VCaP (cell line): Measurements from ENCODE around the gene THRB.
"Not testable (repeated sequence)": the region's sequence is repeated elsewhere in the genome, so short reads cannot be mapped to it uniquely, and the experiment has no call there.

Experiments
- H3K27ac ChIP-seq: fragments of 450-650 bp; 2 replicates; pipeline ENCODE4 v1.5.1; 2017
- CTCF ChIP-seq: fragments of 450-650 bp; conservative IDR thresholded peaks from 2 replicates; pipeline ENCODE4 v1.5.1; 2017; ENCODE audit warnings: mild to moderate bottlenecking, moderate library complexity

THRB gene

DNA sequence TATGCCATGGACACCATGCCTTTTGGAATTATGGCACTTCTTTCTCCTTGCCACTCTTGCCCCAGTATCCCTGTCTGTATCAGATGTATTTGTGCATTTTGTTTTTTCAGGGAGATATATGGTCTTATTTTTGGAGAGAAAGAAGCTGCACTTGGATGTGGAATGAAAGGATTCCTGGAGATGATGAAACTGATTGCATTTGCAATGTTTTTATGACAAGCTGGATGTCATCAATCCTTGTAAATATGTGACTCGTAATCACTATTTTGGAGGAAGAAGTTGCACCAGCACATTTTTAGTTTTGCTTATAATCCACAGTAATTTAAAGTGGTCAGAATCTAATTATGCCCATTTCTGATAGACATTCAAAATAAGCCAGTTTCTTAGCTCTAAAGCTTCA lies 384.6 kb downstream of the THRB start:
- no peak for TF ChIP-seq CTCF
- H3K27ac ChIP-seq, result no peak overlapping the region

GRCh38 chr3:24101676-24102168 lies 392.9 kb downstream of the THRB start:
- TF ChIP-seq CTCF, result no peak
- H3K27ac ChIP-seq, result no peak overlapping the region

DNA sequence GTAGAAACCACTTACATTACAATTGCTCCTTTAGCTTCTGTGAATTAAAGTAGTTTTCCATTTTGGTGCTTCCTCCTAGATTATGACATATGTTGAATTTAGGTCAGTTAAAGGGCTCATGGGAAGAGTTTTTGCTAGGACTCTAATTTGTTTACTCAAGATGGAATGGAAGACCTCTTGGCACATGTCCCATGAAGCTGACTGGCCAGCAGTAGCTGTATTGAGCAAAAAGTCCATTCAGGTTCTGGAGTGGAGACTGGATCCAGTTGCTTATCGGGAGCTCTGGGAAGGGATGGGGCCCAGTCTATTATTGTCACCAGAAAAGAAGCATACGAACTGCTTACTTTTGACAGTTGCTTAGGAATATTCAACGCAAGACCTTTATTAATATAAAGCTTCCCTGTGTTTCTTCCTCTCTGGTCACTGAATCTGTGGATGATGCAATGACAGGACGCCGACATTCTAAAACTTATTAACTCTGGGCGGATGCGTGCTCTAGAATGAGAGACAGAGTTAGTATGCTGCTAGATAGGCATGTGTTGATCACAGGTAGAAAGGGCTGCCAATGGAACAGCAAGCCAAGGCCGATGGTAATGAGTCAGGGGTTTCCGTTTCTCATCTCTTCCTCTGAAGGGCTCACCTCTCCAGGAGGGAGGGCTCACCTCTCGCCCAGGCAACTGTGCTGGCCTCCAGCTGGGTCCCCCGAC lies 393.8 kb downstream of the THRB start:
- no peak for TF ChIP-seq CTCF
- H3K27ac ChIP-seq, result no peak overlapping the region

GRCh38 chr3:24096695-24097290 lies 397.9 kb downstream of the THRB start:
- no peak overlapping the region for H3K27ac ChIP-seq
- TF ChIP-seq CTCF, result no peak

GRCh38 chr3:24096271-24096670 lies 398.4 kb downstream of the THRB start:
- TF ChIP-seq CTCF, result no peak
- no peak overlapping the region for H3K27ac ChIP-seq

- H3K27ac ChIP-seq, result not testable (repeated sequence)
These were observed 399.8 kb downstream of the THRB start for GRCh38 chr3:24094818-24095217.

DNA sequence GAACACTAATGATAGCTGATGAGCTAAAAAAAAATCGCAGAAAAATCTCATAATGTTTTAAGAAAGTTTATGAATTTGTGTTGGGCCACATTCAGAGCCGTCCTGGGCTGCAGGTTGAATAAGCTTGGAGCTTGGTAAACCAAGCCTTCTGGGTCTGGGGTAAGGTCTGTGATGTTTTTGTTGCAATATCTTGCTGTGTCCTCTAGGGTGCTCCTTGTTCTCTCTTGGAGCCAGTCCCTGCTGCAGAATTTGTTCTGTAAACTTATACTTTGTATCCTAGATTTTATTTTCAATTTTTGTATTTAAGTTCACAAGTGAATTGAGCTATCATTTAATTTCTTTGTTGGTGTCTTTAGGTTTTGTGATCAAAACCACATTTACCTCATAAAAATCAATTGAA lies 405.9 kb downstream of the THRB start:
- no peak overlapping the region for H3K27ac ChIP-seq
- TF ChIP-seq CTCF, result peak; percentile 66

- no peak for TF ChIP-seq CTCF
- H3K27ac ChIP-seq, result peak overlapping the region; percentile 41; the same call in 1 of the 2 replicates
These were observed 407.2 kb downstream of the THRB start for GRCh38 chr3:24087469-24087868.
